Limb (tissue), 2 donors: ENCODE data around the gene RBPJL.
"Not testable (repeated sequence)": the region's sequence is repeated elsewhere in the genome, so short reads cannot be mapped to it uniquely, and the experiment has no call there.

Experiments
- DNase-seq, 2 donors: peaks; one replicate each; pipeline ENCODE4 v3.0.0-alpha.2; 2016; ENCODE audit errors: extremely low spot score in 2 of 2

Gene RBPJL

GRCh38 chr20:45341579-45341938 lies 34.9 kb downstream of the RBPJL start:
- DNase-seq: no peak

- peak in 1 of 2 donors; percentile 58 for DNase-seq
Measured at GRCh38 chr20:45341939-45342854, 35.6 kb downstream of the RBPJL start.

- no peak for DNase-seq
Measured at GRCh38 chr20:45342855-45343531, 36.4 kb downstream of the RBPJL start.

GRCh38 chr20:45343532-45344167 lies 37.0 kb downstream of the RBPJL start:
- no peak for DNase-seq

GRCh38 chr20:45344168-45344860 lies 37.7 kb downstream of the RBPJL start:
- DNase-seq: no peak

- no peak for DNase-seq
Measured at GRCh38 chr20:45345104-45345936, 38.7 kb downstream of the RBPJL start.

- no peak for DNase-seq
Measured at GRCh38 chr20:45346291-45346718, 39.7 kb downstream of the RBPJL start.

- no peak for DNase-seq
Measured at GRCh38 chr20:45346851-45347250, 40.2 kb downstream of the RBPJL start.

- DNase-seq: no peak
Measured at GRCh38 chr20:45347297-45347935, 40.8 kb downstream of the RBPJL start.

GRCh38 chr20:45347936-45348778 lies 41.5 kb downstream of the RBPJL start, which contains the start of gene SDC4:
Gene SDC4, minus strand, starts transcription at chr20:45348424. Its CDS starts 40 bp downstream, at chr20:45348384.
- peak; percentile 34 to 69 for DNase-seq

- DNase-seq: no peak
Measured at GRCh38 chr20:45350217-45350616, 43.6 kb downstream of the RBPJL start.

- not testable (repeated sequence) for DNase-seq
Measured at GRCh38 chr20:45350795-45351194, 44.2 kb downstream of the RBPJL start.

GRCh38 chr20:45352729-45353128 lies 46.1 kb downstream of the RBPJL start:
- no peak for DNase-seq

- no peak for DNase-seq
Measured at GRCh38 chr20:45353746-45354145, 47.1 kb downstream of the RBPJL start.

- DNase-seq: no peak
Measured at GRCh38 chr20:45354423-45355208, 48.0 kb downstream of the RBPJL start.

GRCh38 chr20:45355209-45356084 lies 48.8 kb downstream of the RBPJL start:
- DNase-seq: no peak
